Measurements from ENCODE around the gene PRRT1B. TPM values are rescaled to one million over a fixed set of nuclear protein-coding genes. Genes with fewer than 3 reads are reported as not detected.

Gene PRRT1B
- total RNA-seq, 1 experiment from 2014 or later: not detected

Other genes with a start within 250 kb of the PRRT1B start
- gene PRRC2B, start 151.4 kb upstream of the PRRT1B start, total RNA-seq (2014; rRNA removed; shearing (Covaris generic)): 77.5 and 83.8 TPM in 2 replicates
- 14.5 and 20.1 TPM in 2 replicates for gene POMT1, start 42.6 kb upstream of the PRRT1B start, total RNA-seq (2014; rRNA removed; shearing (Covaris generic))
- gene UCK1, start 14.3 kb upstream of the PRRT1B start, total RNA-seq (2014; rRNA removed; shearing (Covaris generic)): 15.5 and 18.7 TPM in 2 replicates
- gene RAPGEF1, start 194.6 kb downstream of the PRRT1B start, total RNA-seq (2014; rRNA removed; shearing (Covaris generic)): 27.7 and 28.7 TPM in 2 replicates

Measured in NCI-H460 (cell line).